GM20431 (cell line): ENCODE results near the gene MACROD2.

Experiments used
- in situ Hi-C: fragments of 300-500 bp; cut with MseI, MboI; formaldehyde crosslinking; loops from one replicate; pipeline ENCODE4 v1.15.0; 2020; ENCODE audit warnings: low sequenced_read_pairs; ENCODE audit not compliant: unreplicated experiment

Gene MACROD2

DNA sequence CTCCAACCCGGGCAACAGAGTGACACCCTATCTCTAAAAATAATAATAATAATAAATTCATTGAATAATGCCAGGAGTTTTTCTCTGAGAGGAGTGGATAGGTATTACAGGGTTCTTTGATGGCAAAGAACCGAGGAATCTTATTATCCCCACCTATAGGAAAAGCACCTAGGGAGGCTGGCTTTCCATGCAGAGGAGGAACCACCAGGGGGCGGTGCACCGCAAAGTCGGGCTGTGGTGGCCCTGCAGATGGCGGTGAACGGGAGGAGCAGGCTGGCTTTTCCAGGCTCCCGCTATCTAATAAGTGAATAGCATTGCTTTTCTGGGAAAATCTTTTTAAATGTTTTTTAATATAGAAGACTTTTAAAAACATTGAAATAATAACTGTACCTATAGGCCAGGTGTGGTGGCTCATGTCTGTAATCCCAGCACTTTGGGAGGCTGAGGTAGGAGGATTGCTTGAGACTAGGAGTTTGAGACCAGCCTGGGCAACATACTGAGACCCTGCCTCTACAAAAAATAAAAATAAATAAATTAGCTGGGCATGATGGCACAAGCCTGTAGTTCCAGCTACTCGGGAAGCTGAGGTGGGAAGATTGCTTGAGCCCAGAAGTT is 1713.8 kb downstream of the MACROD2 start:
- in situ Hi-C loops, result loop anchor here (25.0 kb wide), 1 partner anchor 778 kb away; no protein-coding TSS in a partner anchor

DNA sequence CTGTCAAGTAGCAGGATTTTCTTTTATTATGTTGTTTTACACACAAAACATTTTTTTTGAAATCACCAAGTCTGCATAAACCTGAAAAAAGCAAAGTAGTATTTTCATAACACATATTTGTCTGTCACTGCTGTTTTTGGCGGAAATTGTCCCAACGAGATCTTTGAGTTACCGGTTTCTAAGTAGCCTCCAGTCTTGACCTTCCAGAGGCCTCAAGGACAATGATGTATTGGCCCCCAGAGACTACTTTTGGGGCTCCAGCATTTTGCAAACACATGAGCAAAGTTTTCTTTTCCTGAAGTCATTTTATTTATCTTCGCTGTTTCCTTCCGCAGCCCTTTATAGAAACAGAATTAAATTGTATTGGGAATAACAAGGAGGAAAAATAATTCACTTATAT is 1715.3 kb downstream of the MACROD2 start:
- in situ Hi-C loops, result loop anchor here (25.0 kb wide), 1 partner anchor 777 kb away; no protein-coding TSS in a partner anchor

DNA sequence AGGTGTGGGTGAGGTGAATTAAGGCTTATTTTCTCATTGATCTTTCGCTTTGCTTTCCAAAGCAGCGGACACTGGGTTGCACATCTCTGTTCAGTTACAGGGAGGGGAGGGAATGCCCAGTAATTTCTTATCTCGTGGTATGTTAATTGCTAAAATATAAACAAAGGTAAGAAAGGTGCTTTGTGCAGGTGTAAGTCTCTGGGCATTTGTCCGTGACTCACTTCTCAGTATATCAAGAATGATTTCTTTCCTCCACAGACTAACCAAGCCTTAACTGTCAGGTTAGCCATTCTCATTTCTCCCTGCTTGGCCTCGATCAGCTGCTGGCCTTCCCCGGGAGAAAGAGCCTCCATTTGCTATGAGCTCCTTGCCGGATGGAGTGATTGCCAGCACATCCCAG is 1715.9 kb downstream of the MACROD2 start:
- in situ Hi-C loops, result loop anchor here (25.0 kb wide), 1 partner anchor 776 kb away; no protein-coding TSS in a partner anchor

DNA sequence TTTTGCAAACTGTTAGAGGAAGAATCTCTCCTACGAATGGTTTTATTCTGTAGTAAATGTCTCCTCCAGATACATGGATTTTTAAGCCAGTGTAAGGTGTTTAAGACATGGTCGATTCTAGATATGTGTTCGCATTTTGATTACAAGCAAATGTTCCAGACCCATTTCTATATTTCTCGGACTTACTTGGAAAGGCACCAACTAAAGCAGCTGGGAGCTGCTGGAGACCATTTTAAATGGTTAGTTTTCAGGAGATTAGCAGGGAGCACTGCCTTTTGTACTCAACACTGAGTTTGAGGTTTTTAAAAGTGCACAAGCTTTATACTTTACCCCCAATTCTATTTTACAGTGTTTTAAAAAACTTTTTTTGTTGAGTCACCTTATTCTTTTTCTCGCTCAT is 1720.9 kb downstream of the MACROD2 start:
- in situ Hi-C loops, result loop anchor here (25.0 kb wide), 1 partner anchor 771 kb away; no protein-coding TSS in a partner anchor

DNA sequence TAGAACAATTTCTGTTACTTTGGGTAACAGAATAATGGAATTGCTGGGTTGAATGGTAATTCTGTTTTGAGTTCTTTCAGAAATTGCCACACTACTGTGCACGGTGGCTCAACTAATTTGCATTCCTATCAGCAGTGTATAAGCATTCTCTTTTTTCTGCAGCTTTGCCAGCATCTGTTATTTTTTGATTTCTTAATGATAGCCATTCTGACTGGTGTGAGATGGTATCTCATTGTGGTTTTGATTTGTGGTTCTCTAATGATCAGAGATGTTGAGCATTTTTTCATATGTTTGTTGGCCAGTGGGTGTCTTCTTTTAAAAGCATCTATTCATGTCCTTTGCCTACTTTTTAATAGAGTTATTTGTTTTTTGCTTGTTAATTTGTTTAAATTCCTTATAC is 1731.1 kb downstream of the MACROD2 start:
- in situ Hi-C loops, result no loop called here

DNA sequence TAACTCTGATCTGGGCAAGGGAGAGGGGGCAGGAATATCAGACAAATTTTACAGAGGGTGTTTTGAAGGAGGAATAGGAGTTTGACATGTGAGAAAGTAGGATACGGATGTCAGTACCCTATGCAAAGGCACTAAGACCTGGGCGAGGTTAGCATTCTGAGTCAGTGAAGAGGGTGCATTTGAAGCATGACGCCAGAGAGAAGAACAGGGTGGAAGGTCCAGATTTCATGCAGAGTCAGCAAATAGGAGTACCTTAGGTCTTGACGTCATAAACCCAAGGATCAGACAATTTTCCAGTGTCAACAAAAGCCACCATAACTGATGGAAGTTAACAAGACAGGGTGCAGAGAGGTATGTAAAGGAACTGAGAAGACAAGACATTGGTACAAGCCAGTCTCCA is 1738.7 kb downstream of the MACROD2 start:
- in situ Hi-C loops, result no loop called here

DNA sequence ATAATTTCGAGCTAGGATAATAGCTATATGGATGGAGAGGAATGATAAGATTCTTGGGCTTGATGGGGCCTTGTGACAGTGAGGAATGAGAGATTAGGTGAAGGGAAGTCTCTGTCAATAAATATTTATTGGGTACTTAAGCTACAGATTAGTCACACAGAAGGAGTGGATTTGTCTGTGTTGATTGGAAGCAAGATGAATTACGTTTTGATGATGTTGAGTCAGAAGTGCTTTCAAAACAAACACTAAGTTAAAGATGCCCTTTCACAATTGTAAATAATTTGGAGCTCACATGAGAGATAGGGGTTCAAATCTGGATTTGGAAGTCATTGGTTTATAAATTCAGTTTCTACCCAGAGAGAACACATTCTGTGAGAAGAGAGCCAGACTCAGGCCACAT is 1743.7 kb downstream of the MACROD2 start:
- in situ Hi-C loops, result no loop called here

DNA sequence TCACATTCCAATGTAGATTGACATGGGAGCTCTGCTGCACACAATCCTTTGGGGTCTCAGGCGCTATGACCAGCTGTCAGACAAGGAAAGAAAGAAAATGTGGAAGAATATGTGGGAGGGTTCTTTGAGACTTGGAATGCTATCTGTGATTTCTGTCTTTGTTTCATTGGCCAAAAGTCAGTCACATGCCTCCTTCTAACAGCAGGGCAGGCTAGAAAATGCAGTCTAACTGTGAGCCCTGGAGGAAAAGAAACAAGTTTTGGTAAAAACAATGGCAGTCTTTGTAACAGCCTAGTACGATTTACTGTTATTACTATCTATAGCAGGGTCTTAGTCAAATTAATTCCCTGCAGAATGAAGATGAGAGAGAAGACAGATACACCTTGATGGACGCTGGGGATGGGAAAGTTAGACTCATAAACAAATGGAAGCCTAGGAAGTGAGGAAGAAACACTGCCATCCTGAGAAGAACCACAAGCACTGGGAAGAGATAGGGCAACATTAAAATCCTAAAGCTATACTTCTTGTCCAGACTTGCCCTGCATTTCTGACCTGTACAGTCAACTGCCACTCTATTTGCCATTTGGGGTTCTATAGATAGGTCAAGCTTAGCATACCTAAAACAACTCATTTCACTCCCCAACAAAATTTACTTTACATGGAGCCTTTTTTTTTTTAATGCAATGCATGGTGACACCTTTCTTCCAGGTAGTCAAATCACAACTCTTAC is 1744.9 kb downstream of the MACROD2 start:
- in situ Hi-C loops, result no loop called here

DNA sequence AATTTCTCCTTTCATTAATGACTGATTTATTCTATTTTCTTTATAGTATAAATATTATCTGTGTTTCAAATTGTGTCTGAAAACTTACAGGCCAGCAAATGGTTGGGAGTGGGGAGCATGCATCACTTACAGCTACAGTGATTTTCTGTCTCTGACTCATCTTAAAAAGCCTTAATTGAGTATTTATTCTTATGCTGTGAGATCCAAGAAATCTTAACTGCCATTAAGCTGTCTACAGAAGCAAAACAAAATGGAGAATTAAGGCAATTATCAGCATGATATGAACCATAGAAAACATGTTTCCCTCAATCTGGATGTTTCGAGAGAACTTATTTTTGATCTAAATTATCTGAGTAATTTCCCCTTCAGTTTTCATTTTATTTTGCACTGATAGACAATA is 1746.8 kb downstream of the MACROD2 start:
- in situ Hi-C loops, result no loop called here

DNA sequence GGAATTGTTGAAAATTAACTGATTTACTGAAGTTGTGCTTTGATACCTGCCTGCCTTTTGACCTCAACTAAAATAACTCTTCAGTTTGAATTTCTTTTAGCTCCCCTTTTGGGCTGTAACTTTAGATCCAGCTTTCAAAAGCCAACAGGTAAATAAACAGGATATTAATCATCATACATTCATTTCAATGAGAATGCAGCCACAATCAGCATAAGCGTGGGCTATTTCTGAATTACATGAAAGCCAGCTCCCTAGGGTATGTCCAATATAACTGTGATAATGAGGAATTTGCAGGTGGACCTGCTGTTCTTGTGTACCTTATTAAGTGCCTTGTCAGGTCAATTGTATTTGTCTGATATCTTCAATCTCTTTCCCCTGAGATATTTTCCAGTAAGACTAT is 1747.3 kb downstream of the MACROD2 start:
- in situ Hi-C loops, result no loop called here

DNA sequence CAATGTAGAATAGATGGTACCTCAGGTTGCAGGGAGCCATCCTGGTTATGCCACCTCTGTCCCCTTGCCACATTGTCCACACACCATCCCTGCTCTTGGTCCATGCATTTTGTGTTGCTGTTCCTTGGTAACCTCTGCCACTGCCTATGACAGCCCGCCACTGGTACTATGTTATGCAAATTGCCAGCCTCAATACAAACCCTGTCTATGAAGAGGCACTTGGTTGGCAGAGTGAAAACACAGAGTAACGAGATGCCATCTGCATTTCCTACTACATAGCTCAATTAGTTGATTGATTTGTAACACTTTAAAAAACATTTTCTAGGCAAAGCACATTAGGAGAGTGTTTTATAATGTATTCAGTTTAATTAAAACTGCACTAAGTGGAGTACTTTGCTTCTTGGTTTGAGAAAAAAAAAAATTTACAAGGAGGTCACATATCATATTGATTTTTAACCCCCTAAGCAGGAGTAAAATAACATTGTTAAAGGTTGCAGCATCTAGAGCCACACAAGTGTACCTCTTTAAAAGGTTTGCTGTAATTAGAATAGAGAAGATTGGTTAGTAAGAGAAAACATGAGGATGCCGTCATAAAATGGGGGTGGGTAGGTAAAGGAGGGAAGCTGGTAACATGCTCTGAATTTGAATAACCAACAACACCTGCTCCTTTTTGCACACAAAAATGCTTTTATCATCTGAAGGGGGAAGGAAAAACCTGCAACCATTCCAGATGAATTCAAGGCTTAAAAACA is 1760.9 kb downstream of the MACROD2 start:
- in situ Hi-C loops, result no loop called here

DNA sequence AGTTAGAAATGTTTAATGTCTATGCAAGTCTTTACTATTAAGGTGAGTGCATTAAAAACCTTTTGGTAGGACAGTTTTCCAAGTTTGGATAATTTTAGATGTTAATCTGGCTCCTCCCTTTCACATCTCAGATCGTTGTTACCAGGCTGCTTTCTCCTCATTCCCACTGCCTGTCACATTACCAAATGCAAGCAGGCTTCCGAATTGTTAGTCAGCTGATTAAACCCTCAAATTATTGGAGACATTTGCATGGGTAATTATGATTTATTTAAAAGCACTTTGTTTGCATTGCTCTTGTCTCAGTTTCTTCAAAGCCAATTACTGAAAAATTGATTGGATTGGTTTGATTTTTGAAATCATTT is 1761.4 kb downstream of the MACROD2 start:
- in situ Hi-C loops, result no loop called here

DNA sequence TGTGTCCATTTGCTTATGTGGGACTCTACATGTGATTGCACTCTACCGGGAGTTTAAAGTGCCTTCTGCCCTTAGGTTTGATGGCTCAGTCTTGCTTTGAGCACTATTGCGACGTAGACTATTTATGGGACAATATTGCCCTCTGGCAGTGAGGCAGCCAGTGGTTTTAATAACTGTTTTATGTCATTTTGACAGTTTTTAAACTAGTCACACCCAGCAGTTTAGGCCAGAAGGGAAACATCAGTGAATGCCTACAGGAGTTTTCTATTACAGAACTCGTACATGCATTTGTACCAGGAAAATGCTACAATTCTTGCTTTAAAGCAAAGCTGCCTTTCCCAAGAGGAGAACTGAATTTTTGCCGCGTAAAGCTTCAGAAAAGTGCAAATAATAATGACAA is 1764.3 kb downstream of the MACROD2 start:
- in situ Hi-C loops, result no loop called here

DNA sequence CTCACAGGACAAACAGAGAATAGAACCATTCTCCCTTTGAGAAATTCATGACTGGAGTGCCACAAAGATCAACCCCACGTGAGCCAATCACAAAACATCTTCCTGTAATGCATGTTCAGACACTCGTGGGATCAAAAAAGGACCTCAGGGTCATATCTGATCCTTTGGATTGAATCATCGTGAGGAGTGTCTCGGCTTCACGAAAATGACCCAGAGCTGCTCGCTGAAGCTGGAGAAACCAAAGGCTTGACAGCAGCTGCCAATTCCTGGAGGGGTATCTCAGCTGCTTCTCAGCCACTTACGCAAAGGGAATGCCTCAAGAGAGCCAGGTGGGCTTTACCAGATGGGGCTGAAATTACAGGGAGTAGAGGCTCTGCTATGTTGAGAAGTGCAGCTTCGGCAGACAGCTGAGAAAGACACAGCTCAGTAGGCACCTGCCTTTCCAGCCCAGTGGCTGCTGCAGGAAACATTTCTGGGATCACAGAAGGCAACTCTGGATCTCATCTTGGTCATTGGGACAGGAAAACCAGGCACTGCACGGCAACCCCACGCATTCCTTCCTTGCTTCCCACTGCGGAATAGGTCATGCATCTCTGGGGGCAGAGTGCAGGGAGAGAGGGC is 1764.8 kb downstream of the MACROD2 start:
- in situ Hi-C loops, result no loop called here

DNA sequence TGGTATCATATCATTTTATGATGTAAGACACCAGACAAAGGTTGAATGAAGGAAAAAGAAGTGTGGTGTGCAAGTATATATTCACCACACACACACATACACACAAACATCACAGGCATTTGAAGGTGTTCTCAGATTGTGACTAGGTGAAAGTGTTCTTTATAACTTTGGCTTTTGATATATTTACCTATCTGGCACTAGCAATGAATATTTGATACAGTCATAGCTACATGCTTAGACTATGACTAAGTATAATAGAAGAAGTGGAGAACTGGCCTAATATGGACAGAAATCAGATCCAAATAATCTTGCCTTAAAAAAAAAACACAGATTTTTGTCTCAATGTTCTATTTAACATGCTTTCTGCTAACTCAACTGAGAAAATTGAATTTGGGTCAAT is 1768.0 kb downstream of the MACROD2 start:
- in situ Hi-C loops, result no loop called here

DNA sequence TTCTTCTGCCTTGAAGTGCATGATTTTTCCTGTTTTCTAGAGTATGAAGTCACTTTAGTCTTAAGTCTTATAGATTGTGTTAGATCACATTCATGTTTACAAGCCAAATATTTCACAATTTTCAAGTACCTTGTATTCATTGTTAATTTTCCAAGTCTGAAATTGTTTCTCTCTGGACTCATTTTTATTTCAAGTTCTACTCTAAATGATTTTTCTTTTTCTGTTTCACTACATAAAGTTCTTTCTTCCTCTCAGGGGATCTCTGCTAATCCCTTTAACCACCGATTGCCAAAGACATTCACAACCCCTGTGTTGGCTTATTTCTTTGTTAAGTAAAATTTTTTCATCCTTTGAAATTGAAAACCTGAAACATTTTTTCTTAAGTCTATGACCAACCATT is 1772.3 kb downstream of the MACROD2 start:
- in situ Hi-C loops, result no loop called here

DNA sequence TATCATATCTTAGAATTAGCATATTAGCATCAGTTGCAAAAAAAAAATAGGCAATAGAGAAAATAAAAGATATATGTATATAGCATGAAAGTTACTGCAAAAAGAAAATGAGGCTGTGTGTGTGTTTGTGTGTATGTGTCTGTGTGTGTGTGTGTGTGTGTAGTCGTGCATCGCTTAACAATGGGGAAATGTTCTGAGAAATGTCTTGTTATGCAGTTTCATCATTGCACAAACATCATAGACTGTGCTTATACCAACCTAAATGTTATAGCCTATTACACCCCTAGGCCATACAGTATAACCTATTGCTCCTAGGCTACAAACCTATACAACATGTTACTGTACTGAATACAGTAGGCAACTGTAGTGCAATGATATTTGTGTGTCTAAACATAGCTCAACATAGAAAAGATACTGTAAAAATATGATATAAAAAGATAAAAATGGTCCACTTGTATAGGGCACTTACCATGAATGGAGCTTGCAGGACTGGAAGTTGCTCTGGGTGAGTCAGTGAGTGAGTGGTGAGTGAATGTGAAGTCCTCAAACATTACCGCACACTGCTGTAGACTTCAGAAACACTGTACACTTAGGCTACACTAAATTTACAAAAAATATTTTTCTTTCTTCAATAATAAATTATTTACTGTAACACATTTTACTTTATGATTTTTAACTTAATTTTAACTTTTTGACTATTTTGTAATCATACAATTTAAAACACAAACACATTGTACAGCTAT is 1772.9 kb downstream of the MACROD2 start:
- in situ Hi-C loops, result no loop called here

DNA sequence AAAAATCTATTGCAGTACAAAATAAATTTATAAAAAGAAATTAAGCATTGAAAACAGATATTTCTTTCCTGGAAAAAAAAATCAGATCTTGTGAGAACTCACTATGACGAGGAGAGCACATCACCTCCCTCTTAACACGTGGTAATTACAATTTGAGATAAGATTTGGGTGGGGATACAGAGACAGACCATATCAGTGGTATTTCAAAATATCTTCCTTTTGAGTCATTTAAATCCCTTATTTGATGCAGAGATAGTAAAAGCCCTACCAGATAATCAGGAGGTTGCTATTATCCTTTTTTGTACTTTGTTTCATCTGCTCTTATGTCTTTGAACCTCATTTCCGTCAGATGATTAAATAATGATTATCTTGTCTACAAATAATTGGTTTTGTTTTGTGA is 1777.5 kb downstream of the MACROD2 start:
- in situ Hi-C loops, result no loop called here

DNA sequence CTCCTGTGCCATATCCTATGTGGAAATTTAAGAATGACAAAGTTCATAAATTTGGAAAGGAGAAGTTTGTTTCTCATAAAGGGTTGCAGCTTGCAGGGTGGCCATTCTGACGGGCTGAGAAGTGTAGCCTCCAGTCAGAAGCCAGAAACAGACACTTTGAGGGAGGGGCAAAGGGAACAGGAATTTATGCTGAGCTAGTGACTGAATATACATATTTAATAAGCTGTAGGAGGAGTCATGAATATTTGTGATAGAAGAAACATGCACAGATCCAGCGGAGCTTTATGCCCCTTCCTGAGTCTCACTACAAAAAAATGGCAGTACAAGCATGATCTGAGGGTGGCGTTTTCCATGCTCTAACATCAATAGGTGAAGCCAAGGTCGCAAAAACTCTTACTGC is 1779.6 kb downstream of the MACROD2 start:
- in situ Hi-C loops, result no loop called here
